Measurements from ENCODE around the gene SH2D4B.

DNA sequence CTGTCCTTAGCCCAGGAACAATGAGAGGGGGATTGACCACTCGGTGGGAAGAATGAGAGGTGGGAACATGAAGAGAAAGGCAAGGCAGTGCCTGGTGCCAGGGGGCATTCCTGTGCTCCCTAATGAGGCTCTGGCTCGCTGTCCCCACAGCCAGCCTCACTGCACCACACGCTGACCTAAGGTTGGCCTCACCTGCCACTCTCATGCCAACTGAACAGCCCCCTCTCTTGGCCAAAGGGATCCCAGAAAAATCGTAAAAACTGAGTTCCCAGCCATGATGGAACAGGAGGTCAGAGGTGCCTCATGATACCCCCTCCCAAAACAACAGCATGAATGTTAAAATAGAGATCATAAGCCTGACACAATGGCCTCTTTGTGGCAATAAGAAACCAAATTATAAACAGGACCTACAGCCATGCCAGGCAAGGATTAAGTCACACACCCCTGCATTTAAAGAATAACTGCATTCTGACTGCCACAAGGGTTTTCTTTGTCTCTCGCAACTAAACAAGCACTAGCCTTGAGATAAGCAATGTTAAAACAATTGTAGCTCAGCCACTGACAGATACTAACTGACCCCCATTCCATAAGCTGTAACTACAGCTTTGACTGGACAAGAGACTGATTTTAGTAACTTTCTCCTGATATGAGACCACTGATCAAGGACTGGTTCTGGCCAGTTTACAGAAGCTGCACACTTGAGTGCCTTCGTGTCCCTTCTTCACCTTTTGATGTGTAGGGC is 149.2 kb downstream of the SH2D4B start:
- no peak for TF ChIP-seq CTCF (IDR thresholded peaks at IDR 0.05; ENCODE audit: extremely low read depth in 1 of 2, insufficient read depth in 1 of 2, low read depth in 1 of 2, low read length in 2 of 2)
- no peak for TF ChIP-seq POLR2AphosphoS5 (IDR thresholded peaks at IDR 0.05; ENCODE audit: insufficient read depth, low read depth, low read length)
- no peak for TF ChIP-seq EZH2 (IDR thresholded peaks at IDR 0.05; ENCODE audit: borderline replicate concordance, low read depth, low read length, severe bottlenecking)
- no peak for TF ChIP-seq POLR2A (IDR thresholded peaks at IDR 0.05; ENCODE audit: low read depth, low read length)

Data from endothelial cell of umbilical vein (primary cell).